ENCODE data around the gene SULT2B1. TPM values are rescaled to one million over a fixed set of nuclear protein-coding genes. Genes with fewer than 3 reads are reported as not detected.

The SULT2B1 gene
- total RNA-seq, 2 experiments from 2014 or later = not detected

DNA sequence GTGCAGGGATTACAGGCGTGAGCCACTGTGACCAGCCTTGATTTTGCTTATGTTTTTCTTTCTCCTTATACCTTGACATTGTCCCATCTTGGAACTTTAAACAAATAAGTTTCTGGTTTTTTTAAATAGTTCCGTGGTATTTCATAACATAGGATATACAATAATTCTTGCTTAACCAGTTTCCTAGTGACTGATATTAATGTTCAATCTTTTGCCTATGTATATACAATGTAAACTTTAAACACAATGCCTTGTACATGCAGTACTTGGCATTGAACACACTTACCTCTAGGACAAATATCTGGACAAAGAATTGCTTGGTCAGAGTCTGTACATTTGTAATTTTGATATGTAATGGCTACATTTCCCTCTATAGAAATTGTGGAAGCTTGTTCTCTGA is 30.2 kb downstream of the SULT2B1 start:
- TF ChIP-seq, protein P1, sequence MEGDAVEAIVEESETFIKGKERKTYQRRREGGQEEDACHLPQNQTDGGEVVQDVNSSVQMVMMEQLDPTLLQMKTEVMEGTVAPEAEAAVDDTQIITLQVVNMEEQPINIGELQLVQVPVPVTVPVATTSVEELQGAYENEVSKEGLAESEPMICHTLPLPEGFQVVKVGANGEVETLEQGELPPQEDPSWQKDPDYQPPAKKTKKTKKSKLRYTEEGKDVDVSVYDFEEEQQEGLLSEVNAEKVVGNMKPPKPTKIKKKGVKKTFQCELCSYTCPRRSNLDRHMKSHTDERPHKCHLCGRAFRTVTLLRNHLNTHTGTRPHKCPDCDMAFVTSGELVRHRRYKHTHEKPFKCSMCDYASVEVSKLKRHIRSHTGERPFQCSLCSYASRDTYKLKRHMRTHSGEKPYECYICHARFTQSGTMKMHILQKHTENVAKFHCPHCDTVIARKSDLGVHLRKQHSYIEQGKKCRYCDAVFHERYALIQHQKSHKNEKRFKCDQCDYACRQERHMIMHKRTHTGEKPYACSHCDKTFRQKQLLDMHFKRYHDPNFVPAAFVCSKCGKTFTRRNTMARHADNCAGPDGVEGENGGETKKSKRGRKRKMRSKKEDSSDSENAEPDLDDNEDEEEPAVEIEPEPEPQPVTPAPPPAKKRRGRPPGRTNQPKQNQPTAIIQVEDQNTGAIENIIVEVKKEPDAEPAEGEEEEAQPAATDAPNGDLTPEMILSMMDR (conservative IDR thresholded peaks at IDR 0.05; ENCODE audit: low read length) = no peak
- TF ChIP-seq EZH2phosphoT487 (IDR thresholded peaks at IDR 0.05; ENCODE audit: borderline replicate concordance, low read depth, low read length) = no peak

DNA sequence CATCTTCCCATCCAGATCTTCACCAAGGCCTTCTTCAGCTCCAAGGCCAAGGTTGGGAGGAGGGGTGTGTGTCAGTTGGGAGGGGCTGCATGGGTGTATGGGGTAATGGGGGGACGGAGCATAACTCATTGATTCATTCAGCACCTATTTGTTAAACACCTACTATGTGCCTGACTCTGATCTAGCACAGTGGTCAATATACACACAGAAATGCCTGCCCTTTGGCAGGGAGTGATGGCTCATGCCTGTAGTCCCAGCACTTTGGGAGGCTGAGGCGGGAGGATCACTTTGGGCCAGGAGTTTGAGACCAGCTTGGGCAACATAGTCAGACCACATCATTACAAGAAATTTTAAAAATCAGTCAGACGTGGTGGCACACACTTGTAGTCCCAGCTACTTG is 35.4 kb downstream of the SULT2B1 start:
- POLR2A ChIA-PET = no interaction called here
- intact Hi-C loops (cut with micrococcal nuclease; ENCODE audit: unreplicated experiment) = no loop called here

More for the DNA sequence above, 30.2 kb downstream of the SULT2B1 start:
- no peak overlapping the region for H3K4me2 ChIP-seq (ENCODE audit: low read length)
- BruUV-seq (replicated peaks) = no TSS peak
- no peaks in the 10 kb centered on the region for H3K79me2 ChIP-seq (ENCODE audit: insufficient read depth, low read depth, low read length)
- no peak overlapping the region for H3K4me3 ChIP-seq (ENCODE audit: low read depth, low read length, poor library complexity, severe bottlenecking)
- intact Hi-C loops (cut with micrococcal nuclease; ENCODE audit: unreplicated experiment) = no loop called here
- CTCF ChIA-PET (ENCODE audit: unreplicated experiment) = no interaction called here
- POLR2A ChIA-PET = no interaction called here
- no peaks in the 10 kb centered on the region for H3K9me3 ChIP-seq (ENCODE audit: low read length)
- H3K27ac ChIP-seq (ENCODE audit: low read depth, low read length, poor library complexity, severe bottlenecking) = no peak overlapping the region
- H4K20me1 ChIP-seq (ENCODE audit: insufficient read depth, low read length) = no peaks in the 10 kb centered on the region
- H3K4me1 ChIP-seq (ENCODE audit: insufficient read depth, low read length, poor library complexity, severe bottlenecking) = peaks cover 4% of the 10 kb centered on the region
- H2AFZ ChIP-seq (ENCODE audit: low read length) = no peak overlapping the region
- no peaks in the 10 kb centered on the region for H3K36me3 ChIP-seq (ENCODE audit: insufficient read depth, low read length)
- no peaks in the 10 kb centered on the region for H3K9me2 ChIP-seq (ENCODE audit: insufficient read depth, low read length)
- DNase-seq (ENCODE audit: low spot score) = no peak

More for the DNA sequence above, 35.4 kb downstream of the SULT2B1 start:
- Histone ChIP-seq H3K9me3 (ENCODE audit: low read length) (no peaks in the 10 kb centered on the region), H3K79me2 (ENCODE audit: insufficient read depth, low read depth, low read length) (no peaks in the 10 kb centered on the region), H4K20me1 (ENCODE audit: insufficient read depth, low read length) (no peaks in the 10 kb centered on the region), H3K4me3 (ENCODE audit: low read depth, low read length, poor library complexity, severe bottlenecking) (no peak overlapping the region), H3K4me2 (ENCODE audit: low read length) (no peak overlapping the region), H3K4me1 (ENCODE audit: insufficient read depth, low read length, poor library complexity, severe bottlenecking) (peaks cover 4% of the 10 kb centered on the region), H3K36me3 (ENCODE audit: insufficient read depth, low read length) (no peaks in the 10 kb centered on the region), H2AFZ (ENCODE audit: low read length) (no peak overlapping the region), H3K9me2 (ENCODE audit: insufficient read depth, low read length) (no peaks in the 10 kb centered on the region), H3K27ac (ENCODE audit: low read depth, low read length, poor library complexity, severe bottlenecking) (no peak overlapping the region)
- no peak for DNase-seq (ENCODE audit: low spot score)
- TF ChIP-seq EZH2phosphoT487 (IDR thresholded peaks at IDR 0.05; ENCODE audit: borderline replicate concordance, low read depth, low read length) = no peak
- TF ChIP-seq, protein P1 (conservative IDR thresholded peaks at IDR 0.05; ENCODE audit: low read length) = no peak
- no TSS peak for BruUV-seq (replicated peaks)
- CTCF ChIA-PET (ENCODE audit: unreplicated experiment) = interaction anchor here (1.7 kb wide), 1 partner anchor 94 kb away, joined by 4 read pairs; no protein-coding TSS in a partner anchor
